Medulla oblongata (tissue), 1 donor: ENCODE data around the gene RFX8.
"Not testable (repeated sequence)": the region's sequence is repeated elsewhere in the genome, so short reads cannot be mapped to it uniquely, and the experiment has no call there.

Experiments used
- DNase-seq: peaks from one replicate; pipeline ENCODE4 v3.0.0-alpha.2; 2015; ENCODE audit errors: extremely low spot score

RFX8 gene

DNA sequence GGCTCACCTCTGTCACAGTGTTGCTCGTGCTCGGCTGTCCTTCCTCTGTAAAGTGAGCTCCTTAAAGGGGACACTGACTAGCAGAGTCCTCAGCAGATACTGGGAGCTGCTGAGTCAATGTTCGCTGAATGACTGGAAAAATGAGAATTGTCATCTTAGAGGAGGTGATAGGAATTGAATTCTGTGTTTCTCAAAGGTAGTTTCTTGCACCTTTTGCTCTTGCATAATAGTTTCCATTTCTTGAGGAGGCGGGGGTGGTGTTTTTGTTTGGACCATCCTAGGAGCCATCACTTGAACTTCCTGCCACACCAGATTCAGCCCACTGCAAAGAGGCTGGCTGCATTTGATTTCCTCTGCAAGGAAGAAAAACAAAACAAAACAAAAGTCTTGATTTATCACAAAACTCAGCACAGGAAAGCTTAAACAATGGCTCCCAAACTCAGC, 11.4 kb upstream of the RFX8 start:
- DNase-seq, result no peak

DNA sequence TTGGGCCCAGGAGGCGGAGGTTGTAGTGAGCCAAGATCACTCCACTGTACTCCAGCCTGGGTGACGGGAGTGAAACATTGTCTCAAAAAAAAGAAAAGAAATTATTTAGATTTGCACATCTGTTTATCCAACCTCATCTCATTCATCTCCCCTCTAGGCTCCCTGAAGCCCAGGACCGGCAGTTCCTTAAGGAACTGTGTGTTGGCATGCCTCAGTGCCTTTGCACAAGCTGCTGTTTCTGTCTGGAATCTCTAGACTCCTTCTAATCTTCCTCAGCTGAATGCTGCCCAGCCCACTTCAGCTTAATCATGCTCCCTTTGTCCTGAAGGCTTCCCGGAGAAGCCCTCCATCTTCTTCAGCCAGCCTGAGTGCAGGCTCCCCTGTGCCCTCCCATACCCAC, 10.9 kb upstream of the RFX8 start:
- no peak for DNase-seq

DNA sequence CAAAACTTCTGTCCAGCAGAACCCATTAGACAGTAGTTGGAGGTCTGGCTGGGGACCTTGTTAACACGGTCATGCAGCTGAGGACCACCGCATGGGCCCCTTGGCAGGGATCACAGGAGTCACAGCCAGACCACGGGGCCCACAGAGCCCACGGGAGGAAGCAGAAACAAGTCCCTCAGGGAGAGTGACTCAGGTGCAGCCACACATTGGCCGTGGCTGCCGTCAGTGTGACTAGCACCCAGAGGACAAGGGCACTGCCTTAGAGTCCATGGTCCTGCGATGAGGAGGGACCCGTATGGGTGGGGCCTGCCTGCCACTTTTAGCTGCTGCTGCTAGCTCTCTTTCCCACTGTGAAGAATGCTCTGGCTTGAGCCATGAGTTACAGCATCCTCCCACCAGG, 5.9 kb upstream of the RFX8 start:
- DNase-seq, result no peak

GRCh38 chr2:101479810-101480209, 4.9 kb upstream of the RFX8 start:
- no peak for DNase-seq

DNA sequence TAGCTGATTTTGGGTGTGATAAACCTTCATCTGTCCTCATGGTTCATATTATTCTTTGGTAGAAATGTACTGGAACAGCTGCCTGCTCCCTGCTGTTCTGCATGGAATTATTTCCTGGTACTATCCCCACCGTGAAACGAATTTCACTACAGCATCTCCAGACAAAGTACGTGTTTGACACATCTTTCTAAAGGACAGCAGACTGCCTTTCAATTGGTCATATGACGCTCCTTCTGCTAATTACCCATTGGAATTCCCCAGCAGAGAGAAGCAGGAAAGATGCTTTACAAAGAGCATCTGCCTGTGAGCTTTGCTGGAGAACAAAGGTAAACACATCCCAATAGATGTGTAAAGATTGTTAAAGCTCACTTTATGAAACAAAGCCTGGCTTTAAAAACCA, 4.4 kb upstream of the RFX8 start:
- DNase-seq, result no peak

DNA sequence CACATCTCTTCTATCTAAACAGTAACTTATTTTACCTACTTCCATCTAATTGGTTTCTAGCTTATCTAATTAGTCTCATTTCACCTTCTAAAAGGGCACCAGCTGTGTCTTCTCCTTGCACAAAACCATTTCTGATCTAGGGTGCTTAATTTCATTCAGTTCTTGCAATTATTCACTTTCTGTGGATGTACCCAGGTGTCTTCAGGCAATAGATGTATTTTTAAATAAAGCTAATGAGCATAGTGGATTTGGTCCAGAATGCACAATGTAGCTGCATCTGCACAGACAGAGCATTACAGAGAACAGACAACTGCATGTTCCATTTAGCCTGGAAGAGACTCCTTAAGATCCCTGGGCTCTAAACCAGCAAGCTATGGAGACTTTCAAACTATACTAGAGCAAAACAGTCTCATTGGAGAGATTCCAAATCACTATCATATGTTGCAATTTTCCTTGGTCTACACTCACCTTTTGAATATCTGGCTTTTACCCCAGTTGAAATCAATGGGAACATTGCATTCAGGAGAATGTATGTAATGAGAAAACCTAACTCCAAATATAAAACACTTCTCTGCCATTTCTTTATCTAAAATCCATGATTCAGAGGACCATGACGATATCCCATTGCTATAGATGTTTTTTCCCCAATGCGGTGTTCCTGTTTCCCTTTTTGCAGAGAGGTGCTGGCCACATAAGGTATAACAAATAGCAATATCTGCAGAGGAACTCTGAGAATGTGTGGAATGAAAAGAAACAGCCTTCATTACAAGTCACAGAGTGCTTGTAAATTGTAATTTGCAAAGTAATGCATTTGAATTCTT, 3.5 kb upstream of the RFX8 start:
- DNase-seq, result no peak

- DNase-seq, result no peak
Measured at GRCh38 chr2:101477556-101477955, 2.6 kb upstream of the RFX8 start.

DNA sequence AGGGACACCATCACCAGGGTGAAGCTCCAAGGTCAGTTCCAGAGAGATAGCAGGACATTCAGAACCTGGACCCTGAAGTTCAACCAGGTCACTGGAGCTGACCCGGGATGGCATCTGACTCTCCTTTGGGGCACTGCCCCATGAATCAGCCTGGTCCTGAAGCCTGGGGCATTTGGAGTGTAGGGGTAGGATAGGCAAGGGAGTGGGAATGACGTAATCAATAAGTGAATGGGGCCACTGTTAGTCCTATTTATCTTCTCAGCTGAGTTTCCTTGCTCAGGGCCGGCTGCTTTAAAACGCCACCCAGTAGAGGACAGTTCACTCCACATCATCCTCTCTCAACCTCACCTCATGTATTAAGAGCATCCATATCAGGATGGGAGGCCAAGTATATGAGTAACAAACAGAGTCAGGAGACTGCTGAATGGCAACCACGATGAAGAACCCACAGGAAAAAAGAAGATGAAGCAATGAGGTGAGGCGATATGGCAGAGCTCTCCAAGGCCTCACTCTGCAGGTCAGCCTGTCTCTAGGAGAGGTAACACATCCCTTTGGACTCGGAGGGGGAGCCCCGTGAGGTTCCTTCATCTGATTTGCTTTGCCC, 1.8 kb upstream of the RFX8 start:
- DNase-seq, result no peak

DNA sequence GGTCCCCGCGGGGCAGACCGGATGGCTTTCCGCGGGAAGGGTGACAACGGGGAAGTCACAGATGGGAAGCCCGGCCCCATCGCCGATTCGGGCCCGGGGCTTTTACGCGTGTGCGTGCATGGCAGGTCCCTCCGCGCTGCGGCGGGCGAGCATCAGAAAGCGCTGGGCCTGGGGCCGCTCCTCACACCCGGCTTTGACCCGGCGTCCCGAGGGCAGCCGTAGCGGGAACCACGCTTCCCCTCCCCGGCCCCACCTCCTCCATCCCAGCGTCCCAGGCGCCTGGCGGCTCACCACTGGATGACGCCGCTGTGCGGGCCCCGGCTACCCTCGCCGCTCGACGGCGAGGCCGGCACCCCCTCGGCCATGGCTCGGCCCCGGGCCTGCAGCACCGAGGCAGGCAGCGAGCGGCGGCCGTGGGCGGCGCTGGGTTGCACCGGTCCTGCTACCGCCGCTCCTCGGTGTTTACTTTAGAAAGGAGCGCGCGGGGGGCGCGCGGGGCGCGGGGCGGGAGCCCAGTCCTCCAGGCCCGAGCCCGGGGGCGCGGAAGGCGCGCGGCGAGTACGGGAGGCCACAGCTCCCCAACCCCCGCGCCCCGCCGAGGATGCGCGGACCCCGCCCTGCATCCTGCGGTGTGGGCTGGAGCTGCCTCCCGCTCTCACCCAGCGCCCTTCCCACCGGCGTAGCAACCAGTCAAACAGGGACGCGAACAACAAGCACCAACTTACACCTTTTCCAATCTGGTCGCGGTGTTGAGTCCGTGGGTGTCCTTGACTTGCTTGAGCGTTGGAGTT, 806 bp downstream of the RFX8 start:
- peak; percentile 34 for DNase-seq

DNA sequence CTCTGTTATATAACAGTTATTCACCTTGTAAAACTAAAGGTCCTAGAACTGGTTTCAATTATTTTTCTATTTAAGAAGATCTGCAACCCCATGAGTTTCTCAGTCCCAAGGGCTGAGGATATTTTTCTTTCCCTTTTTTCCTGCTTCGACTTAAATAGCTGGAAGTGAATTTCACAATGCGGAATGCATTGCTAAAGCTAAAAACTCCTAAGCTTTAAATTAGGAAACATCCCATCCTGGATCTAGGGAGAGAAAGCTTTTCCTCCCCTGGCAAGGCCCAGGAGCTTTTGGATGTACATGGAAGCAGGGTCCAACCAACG, 1.4 kb downstream of the RFX8 start:
- DNase-seq, result no peak

DNA sequence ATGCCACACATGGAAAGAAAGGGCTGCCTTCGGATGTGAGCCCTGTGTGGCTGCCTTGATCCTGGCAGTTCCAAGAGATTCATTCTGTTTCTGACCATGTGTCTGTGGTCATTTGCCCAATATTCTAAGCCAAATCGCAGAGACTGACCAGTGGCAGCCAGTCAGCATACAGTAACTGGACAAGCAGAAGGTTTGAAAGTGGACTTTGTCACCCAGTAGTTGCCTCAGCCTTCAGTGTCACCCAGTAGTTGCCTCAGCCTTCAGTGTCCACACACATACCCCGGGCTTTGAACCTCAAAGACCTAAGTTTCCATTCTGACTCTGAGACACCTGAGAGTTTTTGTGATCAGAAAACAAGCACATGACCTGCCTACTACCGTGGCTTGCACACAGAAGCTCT, 5.0 kb downstream of the RFX8 start:
- peak; percentile 22 for DNase-seq

DNA sequence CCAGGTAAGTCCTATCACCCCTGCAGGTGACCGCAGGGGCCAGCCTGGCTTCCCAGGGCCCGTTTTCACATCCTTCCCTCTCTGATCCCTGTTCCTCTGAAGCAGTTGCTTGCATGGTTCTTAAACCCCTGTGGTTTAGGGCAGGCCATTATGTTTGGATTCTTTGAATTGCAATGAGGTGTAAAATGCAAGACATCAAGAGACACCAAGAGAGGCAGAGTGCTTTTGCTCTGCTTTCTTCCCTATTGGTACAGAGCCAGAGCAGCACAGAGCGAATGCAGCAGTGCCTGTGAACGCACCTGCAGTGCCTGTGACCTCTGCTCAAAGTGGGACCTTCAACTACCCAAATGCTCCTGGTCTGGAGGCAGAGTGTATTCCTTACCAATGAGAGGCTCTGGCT, 7.6 kb downstream of the RFX8 start:
- no peak for DNase-seq

DNA sequence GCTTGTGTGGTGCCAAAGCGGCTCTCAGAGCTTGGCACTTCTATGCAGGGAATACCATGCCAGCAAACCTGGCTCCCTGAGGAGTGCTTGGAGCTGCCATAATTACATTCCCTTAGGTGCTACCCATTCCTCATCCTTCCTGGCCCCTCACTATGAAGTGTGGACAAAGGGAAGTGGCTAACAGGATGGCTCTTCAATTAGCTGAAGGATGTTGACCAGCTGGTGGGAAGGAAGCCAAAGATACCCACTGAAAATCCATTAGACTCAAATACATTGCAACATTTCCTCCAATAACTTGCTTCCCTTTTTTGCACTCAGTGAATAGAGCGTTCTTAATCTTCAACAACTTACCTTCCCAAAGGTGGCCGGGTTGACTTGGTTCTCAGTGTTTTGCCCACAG, 8.5 kb downstream of the RFX8 start:
- DNase-seq, result peak; percentile 21

- DNase-seq, result no peak
Measured at GRCh38 chr2:101464841-101465240, 10.1 kb downstream of the RFX8 start.

DNA sequence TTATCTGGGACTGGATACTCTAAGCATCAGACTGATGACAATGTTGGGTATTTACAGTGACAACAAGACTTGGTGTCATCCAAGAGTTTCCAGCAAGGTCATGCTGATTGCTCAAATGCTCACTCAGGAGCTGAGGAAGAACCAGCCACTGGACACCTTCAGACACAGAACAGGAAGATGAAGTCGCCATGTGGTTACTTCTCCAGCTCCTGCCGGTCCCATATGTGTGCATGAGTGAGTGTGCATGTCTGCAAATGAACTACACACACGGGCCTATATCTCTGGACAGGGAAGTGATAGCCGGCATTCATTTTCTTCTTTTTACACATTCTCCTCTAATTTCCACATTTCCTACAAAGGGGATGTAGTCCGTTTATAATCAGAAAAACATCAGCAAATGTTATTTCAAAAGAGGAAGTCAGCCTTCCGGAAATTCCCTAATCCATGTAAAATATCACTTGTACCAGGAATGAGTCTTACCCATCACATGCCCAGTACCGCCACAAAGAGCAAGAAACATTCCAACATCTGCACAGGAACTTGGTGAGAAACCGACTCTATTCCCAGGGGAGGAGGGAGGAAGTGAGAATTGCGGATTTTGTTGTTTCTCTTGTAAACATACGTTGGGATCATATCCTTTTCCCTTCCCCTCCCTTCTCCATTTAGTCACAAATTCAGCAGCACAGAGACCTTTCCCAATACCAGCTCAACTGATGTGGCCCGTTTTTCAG, 10.8 kb downstream of the RFX8 start:
- no peak for DNase-seq

- no peak for DNase-seq
Measured at GRCh38 chr2:101463421-101463820, 11.5 kb downstream of the RFX8 start.

DNA sequence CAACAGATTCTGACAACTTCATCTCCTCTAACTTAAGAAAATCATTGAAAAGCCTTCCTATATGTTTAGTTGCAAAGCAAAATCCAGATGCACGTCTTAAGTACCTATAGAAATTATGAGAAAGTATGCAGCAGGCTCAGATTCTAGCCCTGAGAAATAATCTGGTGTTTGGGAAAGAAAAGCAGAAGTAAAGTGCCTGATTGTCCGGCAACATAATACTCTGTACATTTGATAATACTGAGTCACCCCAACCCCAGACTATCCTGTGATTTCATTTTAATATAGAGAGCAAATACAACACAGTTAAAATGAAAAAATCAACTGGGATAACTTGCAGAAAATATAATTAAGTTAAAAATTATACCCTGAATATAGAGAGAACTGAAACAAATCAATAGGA, 13.5 kb downstream of the RFX8 start:
- no peak for DNase-seq

- not testable (repeated sequence) for DNase-seq
Measured at GRCh38 chr2:101454408-101454807, 20.5 kb downstream of the RFX8 start.

DNA sequence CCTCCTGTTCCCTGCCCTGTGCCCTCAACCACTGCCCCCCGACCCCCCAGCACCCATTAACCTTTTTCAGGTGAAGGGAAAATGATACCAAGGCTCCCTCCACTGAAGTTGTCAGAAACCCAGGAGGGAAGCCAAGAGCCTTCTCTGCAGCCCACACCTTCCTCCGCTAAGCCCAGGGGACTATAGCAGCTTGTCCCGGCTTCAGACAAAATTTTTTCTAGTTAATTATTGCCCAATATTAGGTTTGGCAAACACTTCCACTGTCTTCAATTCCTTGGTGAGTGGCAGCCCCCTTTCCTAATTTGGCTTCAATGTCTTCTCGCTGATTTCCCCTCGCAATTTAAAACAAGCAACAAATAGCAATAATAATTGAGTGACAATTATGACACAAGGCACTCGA, 23.9 kb downstream of the RFX8 start:
- no peak for DNase-seq

- DNase-seq, result no peak
Measured at GRCh38 chr2:101446869-101447268, 28.0 kb downstream of the RFX8 start.

GRCh38 chr2:101442667-101443061, 32.2 kb downstream of the RFX8 start:
- no peak for DNase-seq

- DNase-seq, result no peak
Measured at GRCh38 chr2:101442042-101442666, 32.8 kb downstream of the RFX8 start.
